GM21576 (cell line): Measurements from ENCODE around the gene FCHSD2.

Experiments
- ATAC-seq: cut with Tn5 transposase; IDR thresholded peaks from one replicate; pipeline ENCODE4 v1.9.1; 2021; ENCODE audit warnings: mild to moderate bottlenecking, moderate library complexity; ENCODE audit not compliant: unreplicated experiment

Gene FCHSD2

GRCh38 chr11:73172992-73173656, 31.0 kb upstream of the FCHSD2 start:
- ATAC-seq = no peak

GRCh38 chr11:73171436-73172161, 29.5 kb upstream of the FCHSD2 start:
- ATAC-seq = no peak

GRCh38 chr11:73170140-73170539, 28.0 kb upstream of the FCHSD2 start:
- ATAC-seq = no peak

- ATAC-seq = no peak
Observed at GRCh38 chr11:73168925-73169579, 26.9 kb upstream of the FCHSD2 start.

GRCh38 chr11:73167363-73167954, 25.3 kb upstream of the FCHSD2 start:
- ATAC-seq = no peak

- no peak for ATAC-seq
Observed at GRCh38 chr11:73164803-73165540, 22.9 kb upstream of the FCHSD2 start.

- no peak for ATAC-seq
Observed at GRCh38 chr11:73163638-73164174, 21.6 kb upstream of the FCHSD2 start.

- no peak for ATAC-seq
Observed at GRCh38 chr11:73162196-73162740, 20.1 kb upstream of the FCHSD2 start.

GRCh38 chr11:73160005-73160760, 18.1 kb upstream of the FCHSD2 start:
- no peak for ATAC-seq

GRCh38 chr11:73159297-73159696, 17.2 kb upstream of the FCHSD2 start:
- ATAC-seq = no peak

- ATAC-seq = no peak
Observed at GRCh38 chr11:73158356-73159051, 16.4 kb upstream of the FCHSD2 start.

- peak; percentile 28 for ATAC-seq
Observed at GRCh38 chr11:73157101-73158010, 15.2 kb upstream of the FCHSD2 start.

- no peak for ATAC-seq
Observed at GRCh38 chr11:73156686-73157085, 14.6 kb upstream of the FCHSD2 start.

GRCh38 chr11:73156114-73156513, 14.0 kb upstream of the FCHSD2 start:
- no peak for ATAC-seq

- no peak for ATAC-seq
Observed at GRCh38 chr11:73155102-73155501, 13.0 kb upstream of the FCHSD2 start.

GRCh38 chr11:73154178-73154577, 12.1 kb upstream of the FCHSD2 start:
- ATAC-seq = peak; percentile 39

- peak; percentile 64 for ATAC-seq
Observed at GRCh38 chr11:73152861-73153483, 10.9 kb upstream of the FCHSD2 start.
